Osteoblast (primary cell): ENCODE data around the gene PNN. TPM values are rescaled to one million over a fixed set of nuclear protein-coding genes. Genes with fewer than 3 reads are reported as not detected.
"Not testable (repeated sequence)": the region's sequence is repeated elsewhere in the genome, so short reads cannot be mapped to it uniquely, and the experiment has no call there.

Experiments used
- DNase-seq: peaks from one replicate; pipeline ENCODE4 v3.0.0; 2011; ENCODE audit warnings: low spot score, mixed read lengths; ENCODE audit not compliant: insufficient read length; ENCODE audit errors: missing footprints
- H2AFZ ChIP-seq: 2 replicates; pipeline ENCODE4 v1.6.0; 2011; ENCODE audit warnings: mild to moderate bottlenecking, low read length
- H3K27ac ChIP-seq: 2 replicates; pipeline ENCODE4 v1.5.1; 2011; ENCODE audit warnings: mild to moderate bottlenecking, low read depth, low read length, moderate library complexity
- H3K27me3 ChIP-seq: 2 replicates; pipeline ENCODE4 v1.6.0; 2012; ENCODE audit warnings: mild to moderate bottlenecking, control low read depth, inconsistent platforms, low read length, moderate library complexity; ENCODE audit not compliant: insufficient read depth
- H3K36me3 ChIP-seq: 2 replicates; pipeline ENCODE4 v1.5.1; 2011; ENCODE audit warnings: mild to moderate bottlenecking, low read length, control low read depth, moderate library complexity; ENCODE audit not compliant: insufficient read depth
- H3K4me1 ChIP-seq: 2 replicates; pipeline ENCODE4 v1.5.1; 2011; ENCODE audit warnings: mild to moderate bottlenecking, low read length, control low read depth, moderate library complexity; ENCODE audit not compliant: insufficient read depth
- H3K4me2 ChIP-seq: 2 replicates; pipeline ENCODE4 v1.6.0; 2011; ENCODE audit warnings: mild to moderate bottlenecking, low read length; ENCODE audit not compliant: insufficient read depth
- H3K4me3 ChIP-seq: fragments of 200-600 bp; sonication (generic); 3 replicates; pipeline ENCODE4 v1.5.1; 2012; ENCODE audit warnings: mild to moderate bottlenecking, low read length, inconsistent platforms; ENCODE audit not compliant: insufficient read depth
- H3K79me2 ChIP-seq: 2 replicates; pipeline ENCODE4 v1.6.0; 2012; ENCODE audit warnings: mild to moderate bottlenecking, low read length, control low read depth, inconsistent platforms; ENCODE audit not compliant: insufficient read depth
- H3K9me3 ChIP-seq: 2 replicates; pipeline ENCODE4 v1.5.1; 2011; ENCODE audit warnings: low read depth, low read length, control low read depth
- H4K20me1 ChIP-seq: 2 replicates; pipeline ENCODE4 v1.6.0; 2012; ENCODE audit warnings: mild to moderate bottlenecking, low read length, control low read depth; ENCODE audit not compliant: insufficient read depth
- total RNA-seq: library from RNA; depleted of rRNA; stranded (reverse); fragments of >200 nt; gene quantifications from 2 replicates; pipeline ENCODE4 v1.2.3, GENCODE V29; 2012
- TF ChIP-seq, protein P1 (sequence below): IDR thresholded peaks from 2 replicates; pipeline ENCODE4 v1.5.1; 2011; ENCODE audit warnings: mild to moderate bottlenecking, low read depth, low read length, moderate library complexity; ENCODE audit errors: extremely low read depth

PNN gene
- total RNA-seq, 1 donor = 13.4 TPM

DNA sequence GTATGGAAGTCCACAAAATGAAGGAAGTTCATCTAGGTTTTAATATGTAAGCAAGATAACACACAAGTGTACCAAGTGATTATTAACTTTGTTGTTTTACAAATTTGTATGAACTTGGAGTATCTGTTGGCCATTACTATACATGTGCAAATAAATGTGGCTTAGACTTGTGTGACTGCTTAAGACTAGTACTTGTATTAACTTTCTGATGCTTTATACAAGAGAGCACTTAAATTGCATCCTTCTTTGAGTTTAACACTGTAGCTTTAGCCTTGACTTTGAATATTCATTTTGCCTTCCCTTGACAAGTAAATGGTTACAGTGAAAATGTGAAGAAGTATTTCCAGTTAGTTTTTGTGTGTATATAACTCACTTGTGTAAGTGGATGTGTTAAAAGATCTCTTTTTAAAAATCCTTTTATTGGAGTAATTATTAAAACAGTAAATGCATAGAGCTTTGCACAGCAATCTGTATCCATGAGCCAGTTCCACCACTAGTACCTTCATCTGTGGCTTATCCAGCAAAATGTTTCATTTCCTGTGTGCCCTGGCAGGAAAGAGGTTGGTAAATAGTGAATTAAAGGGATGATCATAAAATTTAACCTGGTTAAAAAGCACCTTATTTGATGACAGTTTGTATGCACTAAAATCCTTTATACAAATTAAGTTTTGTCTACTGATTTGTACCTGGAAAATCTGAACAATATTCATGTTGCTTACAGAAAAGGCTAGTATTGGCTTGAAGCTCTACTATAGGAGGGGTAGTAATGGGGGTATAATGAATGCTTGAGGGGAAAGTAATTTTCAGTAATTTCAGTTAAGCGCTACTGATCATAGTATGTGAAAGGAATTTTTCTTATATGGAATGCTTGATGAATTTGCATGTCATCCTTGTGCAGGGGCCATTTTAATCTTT, 8.0 kb downstream of the PNN start:
- H3K27me3 ChIP-seq = no peaks in the 10 kb centered on the region
- H3K27ac ChIP-seq = no peak overlapping the region
- no peak overlapping the region for H3K4me2 ChIP-seq
- DNase-seq = no peak
- H3K36me3 ChIP-seq = peaks cover 64% of the 10 kb centered on the region
- H3K79me2 ChIP-seq = peaks cover 10% of the 10 kb centered on the region
- TF ChIP-seq, protein P1, sequence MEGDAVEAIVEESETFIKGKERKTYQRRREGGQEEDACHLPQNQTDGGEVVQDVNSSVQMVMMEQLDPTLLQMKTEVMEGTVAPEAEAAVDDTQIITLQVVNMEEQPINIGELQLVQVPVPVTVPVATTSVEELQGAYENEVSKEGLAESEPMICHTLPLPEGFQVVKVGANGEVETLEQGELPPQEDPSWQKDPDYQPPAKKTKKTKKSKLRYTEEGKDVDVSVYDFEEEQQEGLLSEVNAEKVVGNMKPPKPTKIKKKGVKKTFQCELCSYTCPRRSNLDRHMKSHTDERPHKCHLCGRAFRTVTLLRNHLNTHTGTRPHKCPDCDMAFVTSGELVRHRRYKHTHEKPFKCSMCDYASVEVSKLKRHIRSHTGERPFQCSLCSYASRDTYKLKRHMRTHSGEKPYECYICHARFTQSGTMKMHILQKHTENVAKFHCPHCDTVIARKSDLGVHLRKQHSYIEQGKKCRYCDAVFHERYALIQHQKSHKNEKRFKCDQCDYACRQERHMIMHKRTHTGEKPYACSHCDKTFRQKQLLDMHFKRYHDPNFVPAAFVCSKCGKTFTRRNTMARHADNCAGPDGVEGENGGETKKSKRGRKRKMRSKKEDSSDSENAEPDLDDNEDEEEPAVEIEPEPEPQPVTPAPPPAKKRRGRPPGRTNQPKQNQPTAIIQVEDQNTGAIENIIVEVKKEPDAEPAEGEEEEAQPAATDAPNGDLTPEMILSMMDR = no peak
- no peak overlapping the region for H2AFZ ChIP-seq
- no peaks in the 10 kb centered on the region for H3K9me3 ChIP-seq
- no peak overlapping the region for H3K4me3 ChIP-seq
- peaks cover 3% of the 10 kb centered on the region for H4K20me1 ChIP-seq
- no peaks in the 10 kb centered on the region for H3K4me1 ChIP-seq

DNA sequence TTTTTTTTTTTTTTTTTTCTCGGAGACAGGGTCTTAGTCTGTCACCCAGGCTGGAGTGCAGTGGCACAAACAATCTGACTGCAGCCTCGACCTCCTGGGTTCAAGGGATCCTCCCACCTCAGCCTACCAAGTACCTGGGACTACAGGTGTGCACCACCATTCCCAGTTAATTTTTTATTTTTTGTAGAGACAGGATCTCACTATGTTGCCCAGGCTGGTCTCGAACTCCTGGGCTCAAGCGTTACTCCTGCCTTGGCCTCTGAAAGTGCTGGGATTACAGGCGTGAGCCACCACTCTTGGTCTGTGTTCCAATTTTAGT, 8.6 kb downstream of the PNN start:
- H3K27me3 ChIP-seq, DNase-seq, H3K4me1 ChIP-seq, H3K4me2 ChIP-seq, H2AFZ ChIP-seq, H3K27ac ChIP-seq, H3K79me2 ChIP-seq, H4K20me1 ChIP-seq, H3K4me3 ChIP-seq, H3K9me3 ChIP-seq: not testable (repeated sequence)
- peaks cover 57% of the 10 kb centered on the region for H3K36me3 ChIP-seq

DNA sequence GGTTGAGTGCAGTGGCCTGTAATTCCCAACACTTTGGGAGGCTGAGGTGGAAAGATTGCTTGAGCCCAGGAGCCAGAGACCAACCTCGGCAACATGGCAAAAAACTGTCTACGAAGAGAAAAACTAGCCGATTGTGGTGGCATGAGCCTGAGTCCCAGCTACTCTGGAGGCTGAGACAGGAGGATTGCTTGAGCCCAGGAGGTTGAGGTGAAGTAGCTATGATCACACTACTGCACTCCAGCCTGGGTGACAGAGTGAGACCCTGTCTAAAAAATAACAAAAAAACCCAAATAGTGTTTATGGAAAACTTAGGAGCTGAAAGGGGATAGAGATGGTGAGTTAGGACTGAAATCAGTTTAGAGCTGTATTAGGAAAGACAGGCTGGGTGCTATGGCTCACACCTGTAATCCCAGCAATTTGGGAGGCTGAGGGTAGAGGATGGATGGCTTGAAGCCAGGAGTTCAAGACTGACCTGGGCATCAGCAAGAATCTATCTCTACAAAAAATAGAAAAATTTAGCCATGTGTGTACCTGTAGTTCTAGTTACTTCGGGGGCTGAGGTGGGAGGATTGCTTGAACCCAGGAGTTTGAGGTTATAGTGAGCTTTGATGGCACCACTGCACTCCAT, 9.7 kb downstream of the PNN start:
- peaks cover 46% of the 10 kb centered on the region for H3K36me3 ChIP-seq
- no peak overlapping the region for H3K4me2 ChIP-seq
- H3K27me3 ChIP-seq = no peaks in the 10 kb centered on the region
- H4K20me1 ChIP-seq = peaks cover 3% of the 10 kb centered on the region
- no peaks in the 10 kb centered on the region for H3K4me1 ChIP-seq
- no peak for DNase-seq
- no peak overlapping the region for H3K4me3 ChIP-seq
- TF ChIP-seq, protein P1 = no peak
- no peak overlapping the region for H3K27ac ChIP-seq
- no peak overlapping the region for H2AFZ ChIP-seq
- no peaks in the 10 kb centered on the region for H3K9me3 ChIP-seq
- peaks cover 7% of the 10 kb centered on the region for H3K79me2 ChIP-seq

DNA sequence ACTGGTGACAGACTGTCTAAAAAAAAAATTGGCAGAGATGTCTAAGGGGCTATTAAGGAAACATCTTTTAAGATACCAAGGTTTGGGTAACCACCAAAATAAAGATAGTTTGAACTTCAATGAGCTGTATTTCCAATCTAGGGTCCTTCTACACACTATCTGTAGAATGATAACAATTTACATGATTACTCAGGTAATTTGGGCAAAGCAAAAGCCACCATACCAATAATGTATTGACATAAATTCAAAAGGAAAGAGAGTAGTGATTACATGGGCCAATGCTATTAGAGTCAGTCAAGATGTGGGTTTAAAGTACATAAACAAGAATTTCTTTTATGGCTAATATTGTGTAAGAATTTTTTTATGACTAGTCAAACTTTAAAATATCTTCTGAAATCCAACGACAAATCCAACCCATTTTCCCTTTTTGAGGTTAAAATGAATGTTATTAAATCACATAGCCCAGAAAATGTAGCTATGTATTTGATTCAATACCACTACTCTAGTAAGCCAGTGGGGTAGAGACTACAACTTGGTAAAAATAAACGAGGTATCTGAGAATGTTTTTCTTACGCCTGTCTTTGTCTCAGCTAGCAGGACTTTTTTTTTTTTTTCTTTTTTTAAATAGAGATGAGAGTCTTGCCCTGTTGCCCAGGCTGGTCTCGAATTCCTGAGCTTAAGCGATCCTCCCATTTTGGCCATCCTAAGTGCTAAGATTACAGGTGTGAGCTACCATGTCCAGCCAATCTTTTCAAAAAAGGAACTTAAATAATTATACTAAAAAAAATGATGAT, 10.4 kb downstream of the PNN start:
- H3K4me3 ChIP-seq = no peak overlapping the region
- no peaks in the 10 kb centered on the region for H3K27me3 ChIP-seq
- H3K9me3 ChIP-seq = no peaks in the 10 kb centered on the region
- H3K36me3 ChIP-seq = peaks cover 39% of the 10 kb centered on the region
- H3K27ac ChIP-seq = no peak overlapping the region
- TF ChIP-seq, protein P1 = no peak
- H4K20me1 ChIP-seq = peaks cover 3% of the 10 kb centered on the region
- H3K4me2 ChIP-seq = no peak overlapping the region
- DNase-seq = no peak
- no peak overlapping the region for H2AFZ ChIP-seq
- peaks cover 6% of the 10 kb centered on the region for H3K79me2 ChIP-seq
- H3K4me1 ChIP-seq = no peaks in the 10 kb centered on the region
